T-helper 9 cell (primary cell): Measurements from ENCODE around the gene GNB5.
"Not testable (repeated sequence)": the region's sequence is repeated elsewhere in the genome, so short reads cannot be mapped to it uniquely, and the experiment has no call there.

Experiments
- DNase-seq: peaks from one replicate; pipeline ENCODE4 v3.0.0-alpha.2; 2020

The GNB5 gene

GRCh38 chr15:52111517-52112202 is 79.5 kb downstream of the GNB5 start:
- no peak for DNase-seq

- DNase-seq, result no peak
Measured at GRCh38 chr15:52109559-52110451, 81.4 kb downstream of the GNB5 start.

GRCh38 chr15:52107238-52107637 is 84.0 kb downstream of the GNB5 start:
- DNase-seq, result no peak

GRCh38 chr15:52106641-52107040 is 84.6 kb downstream of the GNB5 start:
- no peak for DNase-seq

- no peak for DNase-seq
Measured at GRCh38 chr15:52105846-52106245, 85.3 kb downstream of the GNB5 start.

GRCh38 chr15:52104532-52105004 is 86.6 kb downstream of the GNB5 start:
- DNase-seq, result no peak

- DNase-seq, result no peak
Measured at GRCh38 chr15:52103217-52104207, 87.7 kb downstream of the GNB5 start.

GRCh38 chr15:52102463-52102862 is 88.7 kb downstream of the GNB5 start:
- no peak for DNase-seq

- no peak for DNase-seq
Measured at GRCh38 chr15:52101542-52102323, 89.5 kb downstream of the GNB5 start.

GRCh38 chr15:52100807-52101442 is 90.3 kb downstream of the GNB5 start:
- no peak for DNase-seq

- DNase-seq, result no peak
Measured at GRCh38 chr15:52099651-52100272, 91.4 kb downstream of the GNB5 start.

- DNase-seq, result no peak
Measured at GRCh38 chr15:52098323-52098722, 92.9 kb downstream of the GNB5 start.

- no peak for DNase-seq
Measured at GRCh38 chr15:52097180-52097579, 94.0 kb downstream of the GNB5 start.

GRCh38 chr15:52096536-52096935 is 94.7 kb downstream of the GNB5 start:
- not testable (repeated sequence) for DNase-seq

GRCh38 chr15:52095597-52096262 is 95.5 kb downstream of the GNB5 start:
- no peak for DNase-seq

- no peak for DNase-seq
Measured at GRCh38 chr15:52094811-52095584, 96.2 kb downstream of the GNB5 start.

GRCh38 chr15:52093539-52094510 is 97.4 kb downstream of the GNB5 start:
- no peak for DNase-seq

- DNase-seq, result no peak
Measured at GRCh38 chr15:52093167-52093538, 98.0 kb downstream of the GNB5 start.
